GM12873 (cell line): ENCODE data around the gene KCNQ5.

Experiments
- TF ChIP-seq, protein P1 (sequence below): IDR thresholded peaks from 2 replicates; pipeline ENCODE4 v1.5.1; 2012; ENCODE audit warnings: low read depth, mild to moderate bottlenecking, moderate library complexity, low read length, control low read depth; ENCODE audit not compliant: insufficient read depth; ENCODE audit errors: missing control alignments

The KCNQ5 gene

DNA sequence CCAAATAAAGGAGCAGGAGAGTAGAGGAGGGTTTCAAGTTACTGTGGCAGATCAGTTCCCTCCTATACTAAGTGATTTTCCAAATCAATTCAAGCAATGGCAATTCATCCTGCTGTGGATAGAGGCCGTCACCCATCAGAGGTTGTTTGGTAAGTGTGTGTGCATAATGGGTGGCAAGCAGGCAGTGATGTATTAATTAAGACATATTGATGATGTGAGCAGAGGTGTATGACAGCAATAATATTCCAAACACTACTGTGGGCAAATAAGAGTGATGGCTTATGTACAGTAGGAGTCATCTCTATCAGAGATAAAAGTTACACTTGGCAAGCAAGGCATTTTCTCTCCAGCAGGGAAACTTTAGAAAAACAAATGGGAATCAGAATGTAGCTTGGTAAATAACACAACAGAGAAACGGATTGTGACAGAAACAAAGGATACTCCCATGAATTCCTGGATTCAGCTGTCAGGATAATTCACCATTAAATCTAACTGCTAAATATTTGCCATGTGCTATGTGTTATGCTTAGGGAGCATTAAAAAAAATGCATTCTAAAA lies 407.1 kb downstream of the KCNQ5 start:
- TF ChIP-seq, protein P1, sequence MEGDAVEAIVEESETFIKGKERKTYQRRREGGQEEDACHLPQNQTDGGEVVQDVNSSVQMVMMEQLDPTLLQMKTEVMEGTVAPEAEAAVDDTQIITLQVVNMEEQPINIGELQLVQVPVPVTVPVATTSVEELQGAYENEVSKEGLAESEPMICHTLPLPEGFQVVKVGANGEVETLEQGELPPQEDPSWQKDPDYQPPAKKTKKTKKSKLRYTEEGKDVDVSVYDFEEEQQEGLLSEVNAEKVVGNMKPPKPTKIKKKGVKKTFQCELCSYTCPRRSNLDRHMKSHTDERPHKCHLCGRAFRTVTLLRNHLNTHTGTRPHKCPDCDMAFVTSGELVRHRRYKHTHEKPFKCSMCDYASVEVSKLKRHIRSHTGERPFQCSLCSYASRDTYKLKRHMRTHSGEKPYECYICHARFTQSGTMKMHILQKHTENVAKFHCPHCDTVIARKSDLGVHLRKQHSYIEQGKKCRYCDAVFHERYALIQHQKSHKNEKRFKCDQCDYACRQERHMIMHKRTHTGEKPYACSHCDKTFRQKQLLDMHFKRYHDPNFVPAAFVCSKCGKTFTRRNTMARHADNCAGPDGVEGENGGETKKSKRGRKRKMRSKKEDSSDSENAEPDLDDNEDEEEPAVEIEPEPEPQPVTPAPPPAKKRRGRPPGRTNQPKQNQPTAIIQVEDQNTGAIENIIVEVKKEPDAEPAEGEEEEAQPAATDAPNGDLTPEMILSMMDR, result no peak

DNA sequence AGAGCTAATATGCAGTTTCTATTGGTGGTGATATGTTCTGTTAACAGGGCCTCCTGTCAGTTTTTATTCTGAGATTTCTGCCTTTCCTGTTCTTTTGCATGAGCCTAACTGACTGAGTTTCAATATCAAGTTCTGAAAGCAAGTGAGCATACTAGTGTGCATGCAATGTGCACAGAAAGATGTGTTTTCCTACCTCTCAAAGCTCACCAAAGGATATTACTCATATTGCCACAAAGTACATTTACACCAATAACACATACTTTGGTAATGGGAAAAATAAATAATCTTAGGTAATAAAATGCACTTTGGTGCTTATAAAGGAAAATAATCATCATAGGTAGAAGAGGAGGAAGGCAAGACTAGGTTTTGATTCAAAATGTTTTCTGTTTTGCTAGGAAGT lies 408.4 kb downstream of the KCNQ5 start:
- TF ChIP-seq, protein P1, result no peak

DNA sequence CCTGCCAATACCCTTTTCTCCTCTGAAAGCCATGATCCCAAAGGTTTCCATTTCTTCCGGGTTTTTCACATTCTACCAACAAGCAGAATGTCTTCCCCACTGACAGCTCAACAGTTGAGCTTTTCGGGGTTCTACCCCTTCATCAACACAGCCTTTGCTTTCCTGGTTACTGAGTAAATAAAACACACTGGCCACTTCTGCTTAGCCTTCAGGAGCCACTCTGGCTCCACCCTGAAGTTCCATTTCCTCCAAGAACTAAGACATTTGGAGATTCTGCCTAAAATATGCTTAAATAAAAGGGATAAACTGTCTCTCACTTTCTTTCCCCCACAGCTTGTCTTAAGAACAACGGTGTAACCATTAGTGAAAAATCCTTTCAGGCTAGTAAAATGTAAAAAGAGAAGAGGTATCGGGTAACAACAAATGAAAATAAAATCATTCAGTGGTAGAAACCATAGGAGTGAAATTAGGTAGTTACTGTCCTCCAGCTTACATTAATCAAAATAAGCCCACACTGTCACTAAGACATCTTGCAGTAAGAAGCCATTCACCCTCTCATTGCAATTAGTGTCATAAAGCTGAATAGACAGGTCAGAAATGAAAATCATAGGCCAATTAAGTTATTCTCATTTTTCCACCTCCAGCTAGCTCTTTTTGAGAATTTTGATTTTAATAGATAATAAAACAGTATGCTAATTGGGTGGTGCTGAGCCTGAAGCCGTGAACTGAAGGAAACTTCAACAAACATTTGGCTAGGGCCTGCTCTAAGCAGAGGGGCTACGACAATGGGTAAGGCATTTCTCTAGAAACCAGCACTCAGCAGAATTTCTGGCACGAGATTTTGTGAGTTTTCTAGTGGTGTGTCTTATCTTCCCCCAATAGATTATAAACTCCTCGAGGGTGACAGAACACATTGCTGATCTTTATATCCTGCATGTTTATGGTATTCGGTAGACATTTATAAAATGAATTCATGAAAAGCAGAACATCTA lies 409.2 kb downstream of the KCNQ5 start:
- TF ChIP-seq, protein P1, result no peak

DNA sequence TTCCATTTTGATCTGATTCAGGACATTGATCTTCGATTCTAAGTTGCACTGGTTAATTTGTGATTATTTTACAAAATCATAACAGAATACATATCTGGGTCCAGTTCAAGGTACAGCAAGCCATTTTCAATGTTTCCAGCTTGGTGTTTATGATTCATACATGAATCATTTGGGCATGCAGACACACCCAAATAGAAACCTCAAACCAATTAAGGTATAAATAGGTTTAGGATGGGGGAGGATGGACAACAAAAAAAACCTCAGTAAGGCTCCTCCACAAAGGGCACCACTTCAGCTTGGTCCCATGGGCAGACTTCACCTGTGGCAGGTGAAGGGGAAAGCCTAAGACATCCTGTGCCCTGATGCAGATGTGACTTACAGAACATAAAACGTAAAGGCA lies 410.7 kb downstream of the KCNQ5 start:
- TF ChIP-seq, protein P1, result no peak

DNA sequence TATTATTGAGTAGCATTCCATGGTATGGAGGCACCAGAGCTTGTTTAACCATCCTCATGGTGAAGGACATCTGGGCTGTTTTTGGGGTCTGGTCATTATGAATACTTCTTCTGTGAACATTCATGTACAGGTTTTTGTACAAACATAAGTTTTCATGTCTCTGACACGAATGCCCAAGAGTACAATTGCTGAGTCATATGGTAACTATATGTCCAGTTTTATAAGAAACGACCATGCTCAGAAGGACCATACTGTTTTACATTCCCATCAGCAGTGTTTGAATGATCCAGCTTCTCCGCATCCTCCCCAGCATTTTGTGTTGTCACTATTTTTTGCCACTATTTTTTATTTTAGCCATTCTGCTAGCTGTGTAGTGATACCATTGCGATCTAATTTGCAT lies 414.8 kb downstream of the KCNQ5 start:
- TF ChIP-seq, protein P1, result no peak

DNA sequence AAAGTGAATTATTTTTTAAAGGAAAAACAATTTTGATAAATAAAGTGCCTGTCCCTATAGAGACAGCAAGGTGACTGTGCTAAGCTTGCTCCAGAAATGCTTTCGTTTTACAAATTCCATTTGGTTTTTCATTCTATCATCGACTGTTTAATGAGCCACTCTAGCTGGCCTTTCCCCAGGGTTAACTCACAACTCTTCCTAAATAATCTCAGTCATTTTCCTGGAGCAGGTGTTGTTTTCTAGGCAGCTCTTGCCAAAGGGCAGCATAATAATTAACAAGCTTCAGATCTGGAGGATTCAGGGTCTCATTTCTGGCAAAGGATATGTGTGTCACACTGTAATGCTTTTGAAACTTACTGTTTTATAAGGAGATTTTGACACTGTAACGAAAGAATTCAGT lies 419.2 kb downstream of the KCNQ5 start:
- TF ChIP-seq, protein P1, result no peak

DNA sequence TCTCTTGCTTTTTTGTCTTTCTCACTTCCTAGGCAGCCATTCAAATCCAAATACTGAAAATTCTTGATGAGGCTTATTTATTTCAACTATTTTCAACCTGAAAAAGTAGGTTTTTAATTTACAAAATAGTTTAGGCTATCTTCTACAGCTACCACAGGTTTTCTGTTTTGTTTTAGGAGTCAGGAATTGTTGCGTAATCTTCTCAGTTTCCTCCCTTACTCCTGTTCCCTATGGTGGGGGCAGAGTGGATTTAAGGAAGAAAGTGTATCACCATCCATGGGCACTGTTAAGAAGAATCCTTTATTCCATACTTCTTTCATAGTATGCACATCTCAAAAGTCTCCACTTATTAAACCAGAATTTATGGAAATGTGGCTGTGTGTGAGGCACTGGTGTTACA lies 421.0 kb downstream of the KCNQ5 start:
- TF ChIP-seq, protein P1, result no peak
